ENCODE data around the gene ENPP7.
"Not testable (repeated sequence)": the region's sequence is repeated elsewhere in the genome, so short reads cannot be mapped to it uniquely, and the experiment has no call there.

The ENPP7 gene

DNA sequence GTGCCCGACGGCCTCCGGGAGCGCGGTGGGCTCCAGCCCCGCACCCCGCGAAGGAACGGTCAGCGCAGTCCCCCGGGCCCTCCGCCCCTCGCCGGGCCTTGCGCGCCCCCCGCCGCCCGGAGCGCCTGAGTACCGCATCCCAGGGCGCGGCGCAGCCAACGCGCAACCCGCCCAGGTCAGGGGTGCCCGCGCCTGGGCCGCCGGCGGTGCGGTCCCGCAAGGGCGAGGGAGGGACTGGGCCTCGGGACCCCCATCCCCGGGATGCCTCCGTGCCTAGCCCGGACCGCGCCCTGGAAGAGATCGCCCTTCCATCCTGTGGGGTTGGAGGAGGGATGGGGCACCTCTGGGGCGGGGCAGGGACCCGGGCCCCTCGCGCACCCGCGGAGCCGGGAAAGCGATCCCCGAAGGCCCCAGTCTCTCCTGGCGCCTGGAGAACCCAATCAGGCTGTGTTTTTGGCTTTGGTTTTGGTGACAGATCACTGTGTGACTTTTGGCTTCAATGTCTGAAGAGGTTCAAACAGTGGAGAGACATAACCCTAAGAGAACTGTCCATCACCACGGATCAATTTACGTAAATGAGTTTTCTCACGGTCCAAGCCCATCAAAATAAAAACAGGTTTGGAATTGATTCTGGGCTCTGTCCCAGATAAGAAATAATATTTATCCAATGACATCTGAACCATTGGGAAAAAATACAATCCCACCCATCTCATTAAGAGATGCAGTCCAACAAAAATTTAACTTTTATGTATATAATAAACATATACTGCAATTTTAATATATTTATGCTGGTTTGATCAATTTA lies 17.8 kb downstream of the ENPP7 start:
- DNase-seq (ENCODE audit: extremely low read depth in 1 of 2, low read depth in 1 of 2) = no peak

DNA sequence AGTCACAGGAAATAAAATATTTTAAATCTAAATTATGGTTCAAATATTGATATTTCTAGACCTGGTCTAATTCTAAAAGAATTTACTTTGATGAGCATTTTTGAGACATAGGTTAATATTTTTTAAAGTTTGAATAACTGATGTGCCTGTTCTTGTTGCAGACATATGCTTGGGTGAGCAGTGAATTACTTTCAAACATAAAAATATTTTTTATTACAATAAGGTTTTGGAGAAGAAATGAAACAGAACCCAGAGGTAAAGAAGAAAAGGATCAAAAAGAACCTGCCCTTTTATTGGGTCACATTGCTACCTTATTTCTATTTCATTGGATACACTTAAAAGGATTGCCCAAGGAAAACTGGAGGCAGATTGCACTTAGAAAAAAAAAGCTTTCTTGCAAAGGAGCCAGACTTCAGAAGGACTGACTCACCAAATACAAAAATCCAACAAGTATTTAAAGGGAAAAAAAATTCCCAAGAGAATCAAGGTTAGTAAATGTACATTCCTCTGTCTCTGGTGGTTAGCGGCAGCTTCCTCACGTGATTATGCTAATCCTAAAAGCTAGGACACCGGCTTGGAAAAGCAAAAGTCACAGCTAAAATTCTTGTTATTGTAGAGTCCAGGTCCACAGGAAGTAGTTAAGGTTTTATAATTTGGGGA lies 18.5 kb downstream of the ENPP7 start:
- no peak for DNase-seq (ENCODE audit: extremely low read depth in 1 of 2, low read depth in 1 of 2)

- no peak for DNase-seq (ENCODE audit: extremely low read depth in 1 of 2, low read depth in 1 of 2)
These were observed 19.2 kb downstream of the ENPP7 start for GRCh38 chr17:79749958-79750357.

DNA sequence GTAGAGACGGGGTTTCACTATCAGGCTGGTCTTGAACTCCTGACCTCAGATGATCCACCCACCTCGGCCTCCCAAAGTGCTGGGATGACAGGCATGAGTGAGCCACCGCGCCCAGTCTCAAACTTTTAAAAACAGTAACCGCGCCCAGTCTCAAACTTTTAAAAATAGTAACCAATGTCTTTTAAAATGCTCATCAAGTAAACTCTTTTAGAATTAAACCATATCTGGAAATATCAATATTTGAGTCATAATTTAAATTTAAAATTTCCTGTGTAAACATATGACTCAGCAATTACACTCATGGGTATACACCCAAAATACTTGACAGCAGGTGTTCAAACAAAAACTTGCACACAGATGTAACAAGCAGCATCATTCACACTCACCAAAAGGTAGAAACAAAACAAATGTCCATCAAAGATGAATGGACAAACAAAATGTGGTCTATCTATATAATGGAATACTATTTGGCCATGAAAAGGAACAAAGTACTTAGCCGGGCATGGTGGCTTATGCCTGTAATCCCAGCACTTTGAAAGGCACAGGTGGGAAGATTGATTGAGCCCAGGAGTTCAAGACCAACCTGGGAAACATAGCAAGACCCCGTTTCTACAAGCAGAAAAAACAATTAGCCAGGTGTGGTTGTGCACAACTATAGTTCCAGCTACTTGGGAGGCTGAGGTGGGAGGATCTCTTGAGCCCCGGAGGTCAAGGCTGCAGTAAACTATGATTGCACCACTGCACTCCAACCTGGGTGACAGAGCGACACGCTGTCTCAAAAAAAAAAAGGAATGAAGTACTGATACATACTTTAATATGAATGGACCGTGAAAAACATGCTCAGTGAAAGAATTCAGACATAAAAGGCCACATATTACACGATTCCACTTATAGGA lies 20.2 kb downstream of the ENPP7 start:
- no peak for DNase-seq (ENCODE audit: extremely low read depth in 1 of 2, low read depth in 1 of 2)

DNA sequence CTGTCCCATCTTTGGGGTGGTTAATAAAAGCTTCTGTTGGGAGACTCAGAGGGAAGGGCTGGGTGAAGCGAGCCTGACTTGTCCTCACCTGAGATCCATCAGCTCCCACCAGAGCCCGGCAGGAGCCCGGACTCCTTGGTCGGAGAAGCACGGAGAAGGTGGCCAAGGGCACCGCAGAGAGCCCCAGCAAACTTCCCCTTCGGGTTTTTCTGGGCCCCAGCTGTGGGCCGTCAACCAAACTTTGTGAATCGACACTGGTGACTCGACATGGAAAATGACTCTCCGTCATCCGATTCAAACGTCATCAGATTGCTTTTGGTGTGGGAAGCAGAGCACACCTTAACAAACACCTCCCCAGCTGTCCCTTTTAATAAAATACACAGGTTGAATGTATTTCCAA lies 21.4 kb downstream of the ENPP7 start:
- DNase-seq (ENCODE audit: extremely low read depth in 1 of 2, low read depth in 1 of 2) = peak in 1 of 2 donors; percentile 22

DNA sequence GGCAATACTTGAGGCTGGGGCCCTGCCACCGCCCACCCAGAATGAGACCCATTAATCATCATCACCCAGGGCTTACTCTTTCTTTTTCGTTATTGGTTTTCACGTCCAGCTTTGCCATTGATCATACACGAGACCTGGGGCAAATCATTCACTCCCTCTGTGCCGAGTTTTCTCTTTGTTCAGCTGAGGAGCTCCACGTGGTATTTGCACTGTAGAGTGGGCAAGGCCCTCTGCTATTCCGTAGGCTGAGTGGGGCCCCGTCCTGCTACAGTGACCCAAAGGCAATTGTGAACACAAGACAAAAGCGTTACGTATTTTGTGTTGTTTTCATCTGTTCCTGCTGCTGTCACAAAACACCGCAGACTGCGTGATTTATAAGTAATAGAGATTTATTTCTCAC lies 23.6 kb downstream of the ENPP7 start:
- DNase-seq (ENCODE audit: extremely low read depth in 1 of 2, low read depth in 1 of 2) = no peak

- not testable (repeated sequence) for DNase-seq (ENCODE audit: extremely low read depth in 1 of 2, low read depth in 1 of 2)
These were observed 24.2 kb downstream of the ENPP7 start for GRCh38 chr17:79754903-79755302.

DNA sequence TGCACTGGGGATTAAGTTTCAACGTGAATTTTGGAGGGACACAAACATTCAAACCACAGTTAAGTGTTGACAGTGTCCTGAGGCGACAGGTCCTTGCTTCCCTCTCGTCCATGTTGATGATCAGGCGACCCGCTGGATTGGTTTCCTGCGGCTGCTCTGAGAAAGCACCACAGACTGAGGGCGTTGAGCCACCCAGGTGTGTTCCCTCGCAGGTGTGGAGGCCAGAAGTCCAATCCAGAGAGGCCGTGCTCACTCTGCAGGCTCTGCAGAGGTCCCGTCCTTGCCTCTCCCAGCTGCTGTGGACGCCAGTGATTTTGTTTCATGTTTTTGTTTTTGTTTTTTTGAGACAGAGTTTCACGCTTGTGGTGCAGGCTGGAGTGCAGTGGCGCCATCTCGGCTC lies 24.8 kb downstream of the ENPP7 start:
- no peak for DNase-seq (ENCODE audit: extremely low read depth in 1 of 2, low read depth in 1 of 2)

DNA sequence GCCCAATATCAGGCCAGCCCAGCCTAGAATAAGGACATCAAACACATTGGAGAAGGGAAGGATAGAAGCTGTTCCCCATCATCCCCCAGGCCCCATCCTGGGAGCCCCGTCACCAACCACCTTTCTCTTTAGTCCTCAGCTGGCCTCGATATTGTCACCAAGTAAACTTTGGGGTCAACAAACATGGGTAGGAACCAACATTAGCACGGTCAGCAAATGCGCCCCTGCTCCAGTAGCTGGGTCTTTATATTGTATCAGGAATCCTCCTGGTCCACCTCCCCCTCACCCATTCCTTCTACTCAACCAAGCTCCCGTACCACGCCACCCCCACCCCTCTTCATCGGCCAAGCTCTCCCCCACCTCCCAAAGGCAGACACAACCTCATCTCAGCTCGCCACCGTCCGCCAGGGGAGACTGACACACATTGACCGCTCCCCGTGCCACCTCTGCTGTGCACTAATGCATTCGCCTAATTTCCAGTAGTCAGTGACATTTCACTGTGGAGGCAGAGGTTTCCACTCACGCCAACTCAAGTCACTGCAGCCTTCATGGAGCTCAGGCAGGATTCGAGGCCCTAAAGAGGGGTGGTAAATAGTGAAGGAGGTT lies 26.5 kb downstream of the ENPP7 start:
- DNase-seq (ENCODE audit: extremely low read depth in 1 of 2, low read depth in 1 of 2) = no peak

DNA sequence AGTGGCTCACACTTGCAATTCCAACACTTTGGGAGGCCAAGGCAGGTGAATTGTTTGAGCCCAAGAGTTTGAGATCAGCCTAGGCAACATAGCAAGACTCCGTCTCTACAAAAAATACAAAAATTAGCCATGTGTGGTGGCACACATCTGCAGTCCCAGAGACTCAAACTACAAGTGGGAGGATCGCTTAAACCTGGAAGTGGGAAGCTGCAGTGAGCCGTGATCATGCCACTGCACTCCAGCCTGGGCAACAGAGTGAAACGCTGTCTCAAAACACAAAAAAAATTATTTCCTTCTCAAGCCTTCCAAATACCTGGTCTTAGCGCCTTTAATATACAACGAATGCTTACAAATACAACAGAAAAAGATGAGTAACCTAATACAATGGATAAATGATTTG lies 27.5 kb downstream of the ENPP7 start:
- DNase-seq (ENCODE audit: extremely low read depth in 1 of 2, low read depth in 1 of 2) = no peak

DNA sequence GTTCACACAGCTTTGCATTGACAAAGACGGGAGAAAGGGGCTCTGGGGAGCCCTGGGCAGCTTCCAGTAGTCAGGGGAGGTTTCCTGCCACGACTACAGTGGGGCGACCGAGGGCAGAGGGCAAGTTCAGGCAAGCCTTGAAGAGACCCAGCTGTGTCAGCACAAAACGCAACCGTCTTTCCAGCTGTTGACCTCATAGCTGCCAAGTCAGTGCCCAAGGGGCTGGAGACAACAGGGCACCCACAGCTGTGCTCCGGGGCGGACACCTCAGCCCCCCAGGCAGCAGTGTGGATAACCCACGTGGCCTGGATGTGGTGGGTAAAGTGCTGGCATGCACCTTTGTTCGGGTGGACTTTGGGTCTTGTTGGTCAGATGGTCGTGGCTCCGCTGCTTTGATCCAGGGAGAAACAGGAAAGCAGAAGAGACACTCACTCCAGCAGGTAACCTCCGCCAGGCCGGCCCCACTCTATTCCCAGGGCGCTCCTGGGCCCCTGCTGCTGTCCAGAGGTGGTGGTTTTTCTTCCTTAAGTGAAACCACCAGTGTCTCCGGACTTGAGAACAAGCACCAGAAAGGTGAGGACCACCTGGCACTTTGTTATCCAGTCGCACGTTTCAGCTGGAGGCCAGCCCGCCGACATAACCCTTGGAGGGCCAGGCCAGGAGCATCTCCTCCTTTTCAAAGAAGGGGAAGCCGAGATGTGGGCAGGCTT lies 29.6 kb downstream of the ENPP7 start:
- no peak for DNase-seq (ENCODE audit: extremely low read depth in 1 of 2, low read depth in 1 of 2)

GRCh38 chr17:79761894-79762589 lies 31.3 kb downstream of the ENPP7 start:
- DNase-seq (ENCODE audit: extremely low read depth in 1 of 2, low read depth in 1 of 2) = no peak

DNA sequence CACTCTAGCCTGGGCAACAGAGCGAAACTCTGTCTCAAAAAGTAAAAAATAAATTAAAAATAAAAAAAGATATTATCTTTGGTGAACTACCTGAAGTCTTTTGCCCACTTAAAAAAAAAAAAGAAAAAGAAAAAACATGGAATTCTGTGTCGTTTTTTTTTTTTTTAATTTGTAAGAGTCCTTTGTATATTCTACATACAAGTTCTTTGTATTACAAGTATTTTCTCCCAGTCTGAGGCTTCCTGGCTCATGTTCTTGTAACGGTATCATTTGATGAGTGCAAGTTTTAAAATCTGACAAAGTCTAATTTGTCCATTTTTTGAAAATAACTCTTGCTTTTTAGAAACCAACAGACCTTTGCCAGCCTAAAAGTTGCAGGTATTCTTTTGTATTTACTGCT lies 35.0 kb downstream of the ENPP7 start:
- DNase-seq (ENCODE audit: extremely low read depth in 1 of 2, low read depth in 1 of 2) = no peak

DNA sequence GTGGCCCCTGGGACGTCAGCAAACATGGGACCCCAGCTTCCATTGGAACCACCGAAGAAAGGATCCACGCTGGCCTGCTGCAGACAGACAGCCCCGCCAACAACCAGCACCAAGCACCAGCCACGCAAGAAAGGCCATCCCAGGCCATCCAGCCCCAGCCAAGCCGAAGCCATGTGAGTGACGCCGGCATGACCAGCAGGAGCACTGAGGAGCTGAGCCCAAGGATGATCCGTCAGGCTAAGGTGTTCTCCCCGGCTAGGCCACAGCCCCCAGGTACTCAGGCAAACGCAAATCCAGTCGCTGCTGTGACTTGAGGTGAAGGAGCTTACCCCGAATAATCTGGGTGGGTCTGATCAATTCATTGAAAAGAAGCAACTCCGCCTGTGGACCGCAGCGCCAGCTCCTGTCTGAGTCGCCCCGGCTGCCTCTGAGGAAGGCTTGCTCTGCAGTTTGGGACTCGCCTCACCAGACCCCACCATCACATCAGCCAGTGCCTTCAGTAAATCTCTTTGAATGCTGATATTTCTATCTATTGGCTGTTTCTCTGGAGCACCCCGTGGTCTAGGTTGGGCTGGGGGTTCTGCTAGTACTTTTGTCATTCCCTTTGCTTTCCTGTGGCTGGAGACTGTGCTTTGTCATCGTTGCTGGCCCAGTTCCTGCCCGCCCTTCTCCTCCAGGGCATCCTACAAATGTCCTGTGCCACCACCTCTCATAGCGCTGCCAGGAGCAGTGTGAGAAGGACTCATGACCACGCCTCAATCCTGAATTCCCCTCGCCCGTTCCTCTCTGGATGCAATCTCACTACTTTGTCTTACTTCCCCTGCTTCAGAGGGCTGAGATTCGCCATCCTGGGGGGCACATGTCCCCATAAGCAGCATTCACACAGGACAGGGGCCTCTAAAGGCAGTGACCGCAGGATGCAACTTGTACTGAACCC lies 39.1 kb downstream of the ENPP7 start:
- no peak for DNase-seq (ENCODE audit: extremely low read depth in 1 of 2, low read depth in 1 of 2)

DNA sequence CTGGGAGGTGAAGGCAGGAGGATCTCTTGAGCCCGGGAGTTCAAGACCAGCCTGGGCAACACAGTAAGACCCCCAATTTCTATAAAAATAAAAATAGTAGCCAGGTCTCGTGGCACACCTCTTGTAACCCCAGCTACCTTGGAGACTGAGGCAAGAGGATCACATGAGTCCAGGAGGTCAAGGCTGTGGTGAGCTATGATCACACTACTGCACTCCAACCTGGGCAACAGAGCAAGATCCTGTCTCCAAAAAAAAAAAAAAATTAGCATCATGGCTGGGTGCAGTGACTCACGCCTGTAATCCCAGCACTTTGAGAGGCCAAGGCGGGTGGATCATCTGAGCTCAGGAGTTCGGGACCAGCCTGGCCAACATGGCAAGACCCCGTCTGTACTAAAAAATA lies 40.5 kb downstream of the ENPP7 start:
- DNase-seq (ENCODE audit: extremely low read depth in 1 of 2, low read depth in 1 of 2) = no peak

- DNase-seq (ENCODE audit: extremely low read depth in 1 of 2, low read depth in 1 of 2) = not testable (repeated sequence)
These were observed 42.0 kb downstream of the ENPP7 start for GRCh38 chr17:79772726-79773125.

- no peak for DNase-seq (ENCODE audit: extremely low read depth in 1 of 2, low read depth in 1 of 2)
These were observed 43.8 kb downstream of the ENPP7 start for GRCh38 chr17:79774561-79774975.

- DNase-seq (ENCODE audit: extremely low read depth in 1 of 2, low read depth in 1 of 2) = no peak
These were observed 44.9 kb downstream of the ENPP7 start for GRCh38 chr17:79775632-79776031.

All from stimulated activated CD8-positive, alpha-beta memory T cell treated with anti-CD3 and anti-CD28 coated beads, Interleukin-7, amount 100 ng/mL, for 48 hours (primary cell).